HG03103 (cell line): ENCODE data around the gene PRKCG.

Source experiments
- ATAC-seq: cut with Tn5 transposase; IDR thresholded peaks from one replicate; pipeline ENCODE4 v1.9.1; 2021; ENCODE audit warnings: low read depth; ENCODE audit not compliant: unreplicated experiment

Gene PRKCG

DNA sequence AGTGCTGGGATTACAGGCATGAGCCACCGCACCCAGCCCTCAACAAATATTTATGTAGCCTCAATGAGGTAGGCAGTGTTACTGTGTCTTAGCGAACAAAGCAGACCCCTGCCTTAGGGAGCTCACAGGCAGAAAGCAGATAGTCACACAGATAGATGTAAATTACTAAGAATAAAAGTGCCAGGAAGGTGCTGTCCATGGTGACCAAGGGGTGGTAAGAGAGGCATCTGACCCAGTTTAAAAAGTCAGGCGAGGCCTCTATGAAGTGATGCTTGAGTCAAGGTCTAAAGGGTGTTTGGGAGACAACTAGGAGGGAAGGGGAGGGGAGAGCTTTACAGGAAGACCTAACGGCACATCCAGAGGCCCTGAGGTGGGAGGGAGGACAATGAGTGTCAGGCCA, 14.7 kb downstream of the PRKCG start:
- ATAC-seq, result no peak

DNA sequence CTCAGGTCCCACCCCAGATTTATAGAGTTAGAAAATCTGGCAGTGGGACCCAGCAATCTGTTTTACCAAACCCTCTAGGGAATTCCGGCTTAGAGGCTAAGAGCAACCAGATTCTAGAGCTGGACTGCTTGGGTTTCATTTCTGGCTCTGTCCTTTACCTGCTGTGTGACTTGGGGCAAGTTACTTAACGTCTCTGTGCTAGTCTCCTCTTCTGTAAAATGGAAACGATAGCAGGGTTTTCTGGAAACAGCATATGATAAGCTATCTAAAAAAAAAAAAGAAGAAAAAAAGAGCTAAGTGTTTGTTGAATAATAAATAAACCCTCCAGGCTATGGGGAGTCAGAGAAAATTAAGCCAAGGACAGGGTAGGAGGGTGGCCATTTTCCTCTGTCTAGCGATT, 15.5 kb downstream of the PRKCG start:
- no peak for ATAC-seq

DNA sequence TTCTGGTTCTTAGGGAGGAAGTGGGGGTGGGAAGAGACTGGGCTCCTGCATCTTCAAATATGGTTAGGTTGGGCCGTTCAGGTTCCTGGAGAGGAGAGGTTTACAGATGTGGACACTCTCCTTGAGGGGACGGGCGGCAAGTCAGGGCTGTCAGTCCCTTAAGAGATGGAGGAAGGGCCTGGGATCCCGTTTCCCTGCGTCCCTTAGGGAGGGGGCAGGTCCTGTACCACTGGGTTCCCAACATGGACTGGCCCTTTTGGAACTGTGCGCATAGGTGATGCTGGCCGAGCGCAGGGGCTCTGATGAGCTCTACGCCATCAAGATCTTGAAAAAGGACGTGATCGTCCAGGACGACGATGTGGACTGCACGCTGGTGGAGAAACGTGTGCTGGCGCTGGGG, 16.2 kb downstream of the PRKCG start:
- no peak for ATAC-seq

DNA sequence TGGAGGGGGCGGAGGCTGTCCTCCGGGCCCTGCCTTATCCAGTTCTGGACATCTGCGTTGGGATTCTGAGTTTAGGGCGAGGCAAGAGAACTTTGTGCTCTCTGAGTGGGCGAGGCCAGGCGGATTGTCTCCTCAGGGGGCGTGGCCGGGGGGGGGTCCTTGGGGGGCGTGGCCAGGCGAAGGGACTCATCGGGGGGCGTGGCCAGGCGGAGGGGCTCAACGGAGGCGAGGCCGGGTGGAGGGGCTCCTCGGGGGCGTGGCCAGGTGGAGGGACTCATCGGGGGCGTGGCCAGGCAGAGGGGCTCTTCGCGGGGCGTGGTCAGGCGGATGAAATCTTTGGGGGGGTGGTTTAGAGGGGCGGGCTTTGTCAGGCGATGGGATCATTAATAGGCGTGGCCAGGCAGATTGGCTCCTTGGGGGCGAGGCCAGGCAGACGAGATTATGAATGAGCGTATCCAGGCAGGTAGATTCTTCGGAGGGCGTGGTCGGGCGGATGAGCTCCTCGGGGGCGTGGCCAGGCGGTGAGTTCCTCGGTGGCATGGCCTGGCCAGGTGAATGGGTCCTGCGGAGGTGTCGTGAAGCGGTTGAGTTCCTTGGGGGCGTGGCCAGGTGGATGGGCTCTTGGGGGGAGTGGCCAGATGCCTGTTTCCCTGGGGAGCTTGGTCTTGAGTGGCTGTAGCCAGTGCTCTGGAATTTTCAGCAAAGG, 16.8 kb downstream of the PRKCG start:
- ATAC-seq, result no peak

DNA sequence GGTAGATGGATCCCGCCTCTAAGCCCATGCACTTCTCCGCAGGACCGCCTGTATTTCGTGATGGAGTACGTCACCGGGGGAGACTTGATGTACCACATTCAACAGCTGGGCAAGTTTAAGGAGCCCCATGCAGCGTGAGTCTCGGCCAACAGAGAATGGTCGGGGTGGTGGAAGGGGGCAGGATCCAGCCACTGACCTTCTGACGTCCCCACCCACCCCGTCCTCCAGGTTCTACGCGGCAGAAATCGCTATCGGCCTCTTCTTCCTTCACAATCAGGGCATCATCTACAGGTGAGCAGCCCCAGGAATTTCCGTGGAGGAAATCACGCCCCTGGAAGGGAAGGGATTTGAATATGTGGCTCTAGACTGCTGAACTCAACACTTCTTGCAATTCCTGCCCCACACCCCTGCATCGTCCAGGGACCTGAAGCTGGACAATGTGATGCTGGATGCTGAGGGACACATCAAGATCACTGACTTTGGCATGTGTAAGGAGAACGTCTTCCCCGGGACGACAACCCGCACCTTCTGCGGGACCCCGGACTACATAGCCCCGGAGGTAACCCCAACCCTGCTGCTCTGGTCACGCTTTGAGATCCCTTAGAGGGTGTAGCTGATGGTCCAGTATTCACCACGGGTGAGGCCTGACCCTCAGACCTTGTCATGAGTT, 18.3 kb downstream of the PRKCG start:
- no peak for ATAC-seq

DNA sequence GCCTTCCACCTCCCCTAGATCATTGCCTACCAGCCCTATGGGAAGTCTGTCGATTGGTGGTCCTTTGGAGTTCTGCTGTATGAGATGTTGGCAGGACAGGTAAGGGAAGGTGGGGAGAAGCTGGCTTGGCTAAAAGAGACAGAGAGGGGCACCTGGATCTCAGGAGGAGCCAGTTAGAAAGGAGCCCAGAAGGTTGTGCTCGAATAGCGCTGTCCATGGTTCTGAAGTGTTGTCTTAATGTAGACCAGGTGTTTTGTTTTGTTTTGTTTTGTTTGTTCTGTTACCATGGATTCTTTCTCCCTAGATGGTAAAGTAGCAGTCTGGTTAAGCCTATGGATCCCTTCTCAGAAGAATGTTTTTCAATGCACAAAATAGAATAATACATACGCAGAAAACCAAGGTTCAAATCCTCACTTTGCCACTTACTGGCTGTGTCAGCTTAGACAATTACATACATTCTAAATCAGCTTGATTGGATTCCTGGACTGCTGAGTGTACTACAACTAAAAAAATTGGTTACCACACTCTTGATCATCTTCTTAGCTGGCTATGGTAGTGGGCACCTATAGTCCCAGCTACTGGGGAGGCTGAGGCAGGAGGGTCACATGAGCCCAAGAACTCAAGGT, 21.2 kb downstream of the PRKCG start:
- no peak for ATAC-seq

DNA sequence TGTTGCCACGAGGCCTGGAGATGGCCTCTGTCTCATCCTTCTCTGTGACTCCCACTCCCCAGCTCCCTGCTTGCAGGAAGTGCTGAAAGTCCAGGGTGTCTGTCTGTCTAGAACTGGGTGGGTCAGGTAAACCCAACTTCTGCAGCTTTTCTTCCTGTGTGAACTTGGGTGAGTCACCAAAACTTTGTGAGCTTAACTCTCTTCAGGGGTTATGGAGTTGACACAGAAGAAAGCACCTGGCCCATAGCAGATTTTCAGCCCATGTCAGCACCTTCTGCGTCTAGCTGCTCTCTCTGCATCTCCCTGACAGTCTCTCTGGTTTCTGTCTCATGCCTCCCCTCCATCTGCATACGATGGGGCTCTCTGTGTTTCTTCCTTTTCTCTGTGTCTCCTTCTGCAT, 22.9 kb downstream of the PRKCG start:
- ATAC-seq, result no peak

DNA sequence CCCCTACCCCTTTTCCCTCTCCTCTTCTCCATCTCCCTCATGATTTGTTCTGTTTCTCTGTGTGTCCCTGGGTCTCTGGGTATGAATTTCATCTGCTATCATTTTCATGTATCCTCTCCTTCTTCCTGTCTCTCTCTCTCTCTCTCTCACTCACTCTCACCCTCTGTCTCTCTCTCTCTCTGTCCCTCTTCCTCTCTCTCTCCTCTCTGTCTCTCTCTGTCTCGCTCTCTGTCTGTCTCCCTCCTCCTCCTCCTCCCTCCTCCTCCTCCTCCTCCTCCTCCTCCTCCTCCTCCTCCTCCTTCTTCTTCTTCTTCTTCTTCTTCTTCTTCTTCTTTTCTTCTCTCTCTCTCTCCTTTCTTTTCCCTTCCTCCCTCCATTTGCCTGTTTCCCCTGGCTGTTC, 23.8 kb downstream of the PRKCG start:
- no peak for ATAC-seq

DNA sequence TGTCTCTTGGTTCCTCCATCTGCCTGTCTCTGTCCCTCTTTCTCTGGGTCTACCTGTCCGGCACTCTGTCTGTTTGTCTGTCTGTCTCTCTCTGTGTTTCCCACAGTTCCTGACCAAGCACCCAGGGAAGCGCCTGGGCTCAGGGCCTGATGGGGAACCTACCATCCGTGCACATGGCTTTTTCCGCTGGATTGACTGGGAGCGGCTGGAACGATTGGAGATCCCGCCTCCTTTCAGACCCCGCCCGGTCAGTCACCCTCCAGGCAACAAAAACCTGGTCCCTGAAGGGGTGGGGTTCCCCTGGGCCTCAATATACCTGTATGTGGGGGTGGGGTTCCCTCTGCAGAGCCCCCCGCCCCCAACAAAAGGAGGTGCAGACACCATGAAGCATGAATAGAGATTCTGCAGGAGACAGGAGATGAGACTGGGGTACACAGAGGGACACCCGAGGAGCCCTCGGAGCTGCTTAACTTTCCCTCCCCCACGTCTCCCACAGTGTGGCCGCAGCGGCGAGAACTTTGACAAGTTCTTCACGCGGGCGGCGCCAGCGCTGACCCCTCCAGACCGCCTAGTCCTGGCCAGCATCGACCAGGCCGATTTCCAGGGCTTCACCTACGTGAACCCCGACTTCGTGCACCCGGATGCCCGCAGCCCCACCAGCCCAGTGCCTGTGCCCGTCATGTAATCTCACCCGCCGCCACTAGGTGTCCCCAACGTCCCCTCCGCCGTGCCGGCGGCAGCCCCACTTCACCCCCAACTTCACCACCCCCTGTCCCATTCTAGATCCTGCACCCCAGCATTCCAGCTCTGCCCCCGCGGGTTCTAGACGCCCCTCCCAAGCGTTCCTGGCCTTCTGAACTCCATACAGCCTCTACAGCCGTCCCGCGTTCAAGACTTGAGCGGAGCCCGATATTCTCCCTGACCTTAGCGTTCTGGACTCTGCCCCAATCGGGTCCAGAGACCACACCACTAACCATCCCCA, 24.5 kb downstream of the PRKCG start:
- ATAC-seq, result no peak

DNA sequence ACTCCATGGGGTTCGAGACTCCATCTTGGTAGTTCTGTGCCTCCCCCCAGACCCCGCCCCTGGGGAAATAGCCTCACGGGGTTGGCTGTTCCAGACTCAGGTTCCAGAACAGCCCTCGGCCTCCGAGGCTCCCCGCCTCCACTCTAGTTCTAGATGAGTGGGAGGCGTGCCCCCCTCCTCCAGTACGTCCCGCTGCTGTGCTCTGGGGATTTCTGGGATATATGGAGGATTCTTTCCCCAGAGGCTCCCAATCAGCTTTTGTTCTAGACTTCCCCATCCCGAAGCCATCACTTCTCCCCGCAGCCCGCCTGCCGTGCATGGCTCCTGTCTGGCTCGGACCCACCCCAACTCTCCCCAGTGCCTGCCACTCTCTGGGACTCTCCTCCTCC, 25.2 kb downstream of the PRKCG start:
- no peak for ATAC-seq

DNA sequence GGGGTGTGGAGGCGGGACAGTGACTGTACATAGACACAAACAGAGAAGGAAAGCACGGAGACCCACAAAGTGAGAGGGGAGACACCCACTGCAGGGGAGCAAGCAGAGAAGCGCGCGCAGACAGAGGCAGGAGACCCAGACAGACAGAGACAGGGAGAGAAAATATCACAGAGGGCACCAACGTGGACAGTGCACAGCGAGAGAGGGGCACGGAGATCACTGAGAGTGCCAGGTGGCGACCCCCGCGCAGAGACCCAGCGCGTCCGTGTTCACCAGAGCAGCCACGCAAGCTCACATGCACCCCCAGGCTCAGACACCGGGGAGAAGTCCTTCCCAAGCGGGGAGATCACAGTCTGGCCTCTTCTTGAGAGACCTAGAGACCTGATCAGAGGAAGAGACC, 25.7 kb downstream of the PRKCG start:
- ATAC-seq, result no peak

DNA sequence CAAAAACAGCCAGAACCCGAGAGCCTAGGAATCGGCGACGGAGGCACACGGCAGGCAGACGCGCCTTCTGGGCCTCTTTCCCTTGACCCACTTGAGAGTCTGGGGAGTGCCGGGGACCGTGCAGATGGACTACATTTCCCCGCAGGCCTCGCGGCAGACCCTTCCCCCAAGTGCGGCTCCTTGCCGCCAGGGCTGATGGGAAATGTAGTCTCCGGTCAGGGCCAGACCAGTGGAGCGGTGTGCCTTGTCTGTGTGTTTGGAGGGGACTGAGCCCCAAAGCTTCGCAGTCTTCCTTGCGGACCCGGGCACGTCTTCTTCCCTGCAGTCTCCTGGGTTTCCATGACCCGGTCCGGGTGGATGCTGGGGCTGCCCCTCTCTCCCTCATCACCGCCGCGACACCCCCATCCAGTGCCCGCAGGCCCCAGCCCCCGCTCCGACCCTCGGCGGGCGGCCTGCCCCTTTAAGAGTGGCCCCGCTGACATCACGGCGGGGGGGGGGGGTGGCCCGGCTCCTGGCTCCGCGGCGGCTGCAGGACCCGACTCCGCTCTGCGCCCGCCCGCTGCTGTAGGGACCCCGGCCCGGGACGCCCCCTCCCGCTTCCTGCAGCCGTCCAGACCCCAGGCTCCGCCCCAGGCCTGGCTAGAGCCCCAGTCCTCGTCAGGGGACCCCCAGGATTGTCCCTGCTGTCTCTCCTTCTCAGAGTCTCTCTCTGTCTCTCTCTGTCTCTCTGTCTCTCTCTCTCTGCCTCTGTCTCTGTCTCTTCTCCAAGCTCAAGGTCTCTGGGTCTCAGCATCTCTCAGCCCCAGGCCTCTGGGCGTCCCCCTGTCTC, 26.3 kb downstream of the PRKCG start:
- ATAC-seq, result no peak

DNA sequence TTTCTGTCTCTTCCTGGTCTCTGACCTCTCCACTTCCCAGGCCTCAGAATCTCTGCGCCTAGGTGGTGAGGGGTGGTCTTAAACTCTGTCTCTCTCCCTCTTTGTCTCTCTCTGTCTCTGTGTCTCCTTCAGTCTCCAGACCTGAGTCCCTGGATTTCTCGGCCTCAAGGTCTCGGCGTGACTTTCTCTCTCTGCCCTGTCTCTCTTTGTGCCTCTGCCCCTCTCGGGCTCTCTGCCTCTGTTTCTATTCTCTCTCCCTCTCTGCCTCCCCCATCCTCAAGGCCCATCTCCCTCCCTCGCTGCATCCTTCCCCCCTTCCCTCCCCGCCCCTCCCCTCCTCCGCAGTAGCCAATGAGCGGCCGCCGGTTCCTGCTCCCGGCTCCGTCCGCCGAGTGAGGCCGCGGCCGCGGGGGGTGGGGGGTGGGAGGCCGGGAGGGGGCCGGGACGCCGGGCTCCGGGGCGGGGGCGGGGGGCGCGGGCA, 27.0 kb downstream of the PRKCG start, which contains the start of gene CACNG7:
TSS of gene CACNG7 (plus strand) at position 344 of the 481 bp plus-strand sequence. CDS start 3,554 bp downstream, outside the sequence.
- no peak for ATAC-seq

DNA sequence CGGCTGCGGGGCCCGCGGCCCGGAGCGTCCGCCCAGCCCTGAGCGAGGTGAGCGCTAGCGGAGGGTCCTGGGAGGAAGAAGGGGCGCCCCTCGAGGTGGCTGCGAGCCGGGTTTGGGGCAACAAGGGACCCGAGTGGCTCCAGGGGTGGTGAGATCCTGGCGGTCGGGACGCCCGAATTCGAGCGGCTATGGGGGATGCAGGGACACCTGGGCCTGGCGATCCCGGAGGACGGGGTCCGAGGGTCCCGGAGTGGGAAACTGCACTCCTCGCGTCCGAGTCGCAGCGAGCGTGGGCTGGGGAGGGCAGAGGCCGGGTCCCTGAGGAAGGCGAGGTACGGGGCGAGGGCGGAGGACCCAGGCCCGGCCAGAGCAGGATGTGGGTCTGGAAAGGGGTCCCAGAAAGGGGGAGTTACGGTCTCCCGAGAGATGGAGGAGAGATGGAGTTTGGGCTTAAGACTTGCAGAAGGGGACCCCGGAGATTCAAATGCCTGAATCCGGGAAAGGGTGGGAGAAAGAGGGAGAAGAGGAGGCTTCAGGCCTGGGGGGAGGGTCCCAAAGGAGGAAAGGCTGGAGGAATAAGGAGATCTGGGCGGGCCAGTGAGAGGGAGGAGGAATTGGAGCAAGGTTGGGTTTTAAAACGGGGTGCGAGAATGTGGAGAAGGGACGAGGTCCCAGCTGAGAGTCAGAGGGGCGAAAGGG, 27.6 kb downstream of the PRKCG start:
- ATAC-seq, result no peak

DNA sequence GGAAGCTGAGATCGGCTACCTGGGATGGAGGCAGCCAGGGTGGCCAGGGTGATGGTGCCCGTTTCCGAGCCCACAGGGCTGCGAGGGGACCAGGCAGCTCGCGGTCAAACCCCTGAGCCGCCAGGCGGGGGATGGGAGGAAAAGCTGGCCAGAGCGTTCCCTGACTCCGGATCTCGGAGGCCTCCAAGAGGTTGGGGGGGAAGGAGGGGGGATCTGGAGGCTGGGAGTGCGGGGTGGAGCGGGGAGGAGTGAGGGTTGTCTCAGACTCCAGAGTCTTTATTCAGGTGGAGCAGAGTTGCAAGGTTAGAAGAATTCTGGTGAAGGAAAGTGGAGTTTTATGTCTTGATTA, 28.1 kb downstream of the PRKCG start:
- ATAC-seq, result no peak

DNA sequence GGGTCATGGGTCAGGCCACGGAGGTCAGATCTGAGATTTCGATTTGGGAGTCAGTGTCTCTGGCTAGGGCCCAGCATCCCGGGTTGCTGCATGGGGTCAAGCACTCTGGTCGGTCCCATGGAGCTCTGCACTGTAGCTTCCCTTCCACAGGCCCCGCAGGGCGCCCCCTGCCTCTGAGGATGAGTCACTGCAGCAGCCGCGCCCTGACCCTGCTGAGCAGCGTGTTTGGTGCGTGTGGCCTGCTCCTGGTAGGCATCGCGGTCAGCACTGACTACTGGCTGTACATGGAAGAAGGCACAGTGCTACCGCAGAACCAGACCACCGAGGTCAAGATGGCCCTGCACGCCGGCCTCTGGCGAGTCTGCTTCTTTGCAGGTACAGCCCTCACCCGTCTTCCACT, 30.7 kb downstream of the PRKCG start:
- no peak for ATAC-seq

DNA sequence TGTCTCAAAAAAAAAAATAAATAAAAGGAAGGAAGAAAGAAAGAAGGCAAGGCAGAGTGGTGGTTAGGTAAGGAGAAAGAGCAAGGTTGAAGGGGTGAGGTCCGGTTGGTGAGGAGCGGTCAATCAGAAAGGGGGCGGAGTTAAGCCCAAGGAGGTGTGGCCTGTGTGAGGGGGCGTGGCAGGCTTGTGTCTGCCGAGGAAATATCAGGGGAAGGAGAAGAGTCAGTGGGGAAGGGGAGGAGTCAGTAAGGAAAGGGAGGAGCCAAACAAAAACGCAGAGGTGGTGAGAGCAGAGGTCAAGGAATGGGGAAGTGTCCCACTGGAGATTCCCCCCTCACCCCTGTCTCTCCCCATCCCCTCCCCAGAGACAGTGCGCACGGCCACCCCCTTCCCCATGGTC, 33.0 kb downstream of the PRKCG start:
- ATAC-seq, result no peak

DNA sequence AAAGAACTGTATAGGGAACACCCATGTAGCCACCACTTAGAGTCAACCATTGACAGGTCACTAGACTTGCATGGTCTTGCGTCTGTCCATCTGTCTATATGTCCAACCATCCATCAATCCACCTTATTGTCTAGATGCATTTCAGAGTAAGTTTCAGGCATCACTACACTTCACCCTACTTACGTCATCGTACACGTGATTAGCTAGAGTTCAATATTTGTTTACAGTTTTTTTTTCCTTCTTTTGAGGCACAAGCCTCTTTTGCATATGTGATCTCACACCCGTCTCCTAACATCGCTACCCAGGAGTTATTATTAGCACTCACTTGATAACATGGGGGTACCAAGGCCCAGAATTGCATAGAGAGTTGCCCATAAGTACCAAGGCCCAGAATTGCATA, 34.0 kb downstream of the PRKCG start:
- no peak for ATAC-seq

DNA sequence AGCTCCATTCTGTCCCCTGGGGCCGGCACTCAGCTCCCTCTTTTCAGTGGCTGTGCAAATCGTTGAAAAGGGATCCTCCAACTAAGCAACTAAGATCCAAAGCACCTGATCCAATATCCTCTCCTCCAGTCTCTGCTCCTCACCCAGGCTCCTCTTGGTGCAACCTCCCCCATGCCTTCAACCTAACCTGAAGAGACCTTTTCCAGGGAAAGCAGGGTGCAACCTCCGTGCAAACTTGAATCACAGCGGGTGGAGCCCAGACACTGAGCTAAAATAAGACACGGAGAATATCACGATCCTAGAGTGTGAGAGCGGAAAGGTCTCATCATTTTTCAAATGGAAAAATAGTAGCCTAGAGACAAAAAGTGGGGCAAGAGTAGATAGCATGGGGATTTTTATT, 35.4 kb downstream of the PRKCG start:
- no peak for ATAC-seq
